Neural cell (in vitro differentiated cells): ENCODE data around the gene GAB1.
"Not testable (repeated sequence)": the region's sequence is repeated elsewhere in the genome, so short reads cannot be mapped to it uniquely, and the experiment has no call there.

Experiments
- EP300 ChIP-seq: fragments of 450-650 bp; conservative IDR thresholded peaks from 2 replicates; pipeline ENCODE4 v1.6.1; 2014; ENCODE audit warnings: antibody characterized with exemption, mild to moderate bottlenecking, moderate library complexity; ENCODE audit not compliant: poor library complexity, severe bottlenecking
- EZH2 ChIP-seq: fragments of 200-600, 300-800 bp; shearing (Covaris generic), sonication (generic); IDR thresholded peaks from 2 replicates; pipeline ENCODE4 v1.6.1; 2014; ENCODE audit warnings: antibody characterized with exemption, low read length, borderline replicate concordance, mild to moderate bottlenecking; ENCODE audit not compliant: insufficient read depth, poor library complexity, severe bottlenecking
- POLR2AphosphoS5 ChIP-seq: IDR thresholded peaks from 2 replicates; pipeline ENCODE4 v1.6.1; 2012
- RAD21 ChIP-seq: fragments of 450-650 bp; conservative IDR thresholded peaks from 2 replicates; pipeline ENCODE4 v1.6.1; 2014; ENCODE audit warnings: antibody characterized with exemption, mild to moderate bottlenecking, moderate library complexity
- TAF1 ChIP-seq: IDR thresholded peaks from 2 replicates; pipeline ENCODE4 v1.6.1; 2012; ENCODE audit warnings: low read depth
- TF ChIP-seq, protein P1 (sequence below): fragments of 450-650 bp; IDR thresholded peaks from 2 replicates; pipeline ENCODE4 v1.5.1; 2014; ENCODE audit warnings: antibody characterized with exemption, mild to moderate bottlenecking, moderate library complexity; ENCODE audit not compliant: poor library complexity, severe bottlenecking
- TF ChIP-seq, protein P2 (sequence below): IDR thresholded peaks from 2 replicates; pipeline ENCODE4 v1.6.1; 2012; ENCODE audit warnings: borderline replicate concordance

DNA sequence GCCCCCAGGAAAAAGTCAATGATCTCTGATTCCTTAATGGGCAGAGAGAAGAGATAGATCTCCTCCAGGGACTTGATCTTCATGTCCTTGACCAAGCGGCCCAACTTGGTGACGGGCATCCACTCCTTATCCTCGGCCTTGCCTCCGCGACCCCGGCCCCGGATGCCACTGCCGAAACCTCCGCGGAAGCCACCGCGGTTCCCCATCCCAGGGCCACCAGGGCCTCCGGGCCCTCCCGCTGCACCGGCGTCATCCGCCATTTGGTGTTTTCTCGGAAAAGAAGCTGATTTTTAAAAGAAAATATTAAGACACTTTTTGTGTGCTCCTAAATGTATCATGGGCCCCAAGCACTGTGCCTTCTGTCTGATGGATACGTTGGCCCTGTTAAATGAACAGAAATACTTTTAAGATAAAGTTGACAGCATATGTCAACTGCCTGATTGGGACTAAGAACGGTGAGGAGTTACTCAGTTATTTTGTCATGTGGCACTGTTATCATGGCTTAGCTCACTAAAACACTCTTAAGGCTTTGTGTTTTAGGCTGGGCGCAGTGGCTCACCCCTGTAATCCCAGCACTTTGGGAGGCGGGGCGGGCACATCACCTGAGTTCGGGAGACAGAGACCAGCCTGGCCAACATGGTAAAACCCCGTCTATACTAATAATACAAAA, 13.3 kb downstream of the GAB1 start:
- TF ChIP-seq, protein P1, sequence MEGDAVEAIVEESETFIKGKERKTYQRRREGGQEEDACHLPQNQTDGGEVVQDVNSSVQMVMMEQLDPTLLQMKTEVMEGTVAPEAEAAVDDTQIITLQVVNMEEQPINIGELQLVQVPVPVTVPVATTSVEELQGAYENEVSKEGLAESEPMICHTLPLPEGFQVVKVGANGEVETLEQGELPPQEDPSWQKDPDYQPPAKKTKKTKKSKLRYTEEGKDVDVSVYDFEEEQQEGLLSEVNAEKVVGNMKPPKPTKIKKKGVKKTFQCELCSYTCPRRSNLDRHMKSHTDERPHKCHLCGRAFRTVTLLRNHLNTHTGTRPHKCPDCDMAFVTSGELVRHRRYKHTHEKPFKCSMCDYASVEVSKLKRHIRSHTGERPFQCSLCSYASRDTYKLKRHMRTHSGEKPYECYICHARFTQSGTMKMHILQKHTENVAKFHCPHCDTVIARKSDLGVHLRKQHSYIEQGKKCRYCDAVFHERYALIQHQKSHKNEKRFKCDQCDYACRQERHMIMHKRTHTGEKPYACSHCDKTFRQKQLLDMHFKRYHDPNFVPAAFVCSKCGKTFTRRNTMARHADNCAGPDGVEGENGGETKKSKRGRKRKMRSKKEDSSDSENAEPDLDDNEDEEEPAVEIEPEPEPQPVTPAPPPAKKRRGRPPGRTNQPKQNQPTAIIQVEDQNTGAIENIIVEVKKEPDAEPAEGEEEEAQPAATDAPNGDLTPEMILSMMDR, result not testable (repeated sequence)
- not testable (repeated sequence) for TF ChIP-seq POLR2AphosphoS5, TAF1, EZH2, EP300, RAD21
- TF ChIP-seq, protein P2, sequence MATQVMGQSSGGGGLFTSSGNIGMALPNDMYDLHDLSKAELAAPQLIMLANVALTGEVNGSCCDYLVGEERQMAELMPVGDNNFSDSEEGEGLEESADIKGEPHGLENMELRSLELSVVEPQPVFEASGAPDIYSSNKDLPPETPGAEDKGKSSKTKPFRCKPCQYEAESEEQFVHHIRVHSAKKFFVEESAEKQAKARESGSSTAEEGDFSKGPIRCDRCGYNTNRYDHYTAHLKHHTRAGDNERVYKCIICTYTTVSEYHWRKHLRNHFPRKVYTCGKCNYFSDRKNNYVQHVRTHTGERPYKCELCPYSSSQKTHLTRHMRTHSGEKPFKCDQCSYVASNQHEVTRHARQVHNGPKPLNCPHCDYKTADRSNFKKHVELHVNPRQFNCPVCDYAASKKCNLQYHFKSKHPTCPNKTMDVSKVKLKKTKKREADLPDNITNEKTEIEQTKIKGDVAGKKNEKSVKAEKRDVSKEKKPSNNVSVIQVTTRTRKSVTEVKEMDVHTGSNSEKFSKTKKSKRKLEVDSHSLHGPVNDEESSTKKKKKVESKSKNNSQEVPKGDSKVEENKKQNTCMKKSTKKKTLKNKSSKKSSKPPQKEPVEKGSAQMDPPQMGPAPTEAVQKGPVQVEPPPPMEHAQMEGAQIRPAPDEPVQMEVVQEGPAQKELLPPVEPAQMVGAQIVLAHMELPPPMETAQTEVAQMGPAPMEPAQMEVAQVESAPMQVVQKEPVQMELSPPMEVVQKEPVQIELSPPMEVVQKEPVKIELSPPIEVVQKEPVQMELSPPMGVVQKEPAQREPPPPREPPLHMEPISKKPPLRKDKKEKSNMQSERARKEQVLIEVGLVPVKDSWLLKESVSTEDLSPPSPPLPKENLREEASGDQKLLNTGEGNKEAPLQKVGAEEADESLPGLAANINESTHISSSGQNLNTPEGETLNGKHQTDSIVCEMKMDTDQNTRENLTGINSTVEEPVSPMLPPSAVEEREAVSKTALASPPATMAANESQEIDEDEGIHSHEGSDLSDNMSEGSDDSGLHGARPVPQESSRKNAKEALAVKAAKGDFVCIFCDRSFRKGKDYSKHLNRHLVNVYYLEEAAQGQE, result not testable (repeated sequence)
